Esophagus squamous epithelium (tissue), 5 donors: Measurements from ENCODE around the gene C19orf25. TPM values are rescaled to one million over a fixed set of nuclear protein-coding genes. Genes with fewer than 3 reads are reported as not detected.

Experiments used
- DNase-seq: peaks from one replicate; lab custom pipeline; 2025; lab: John Stamatoyannopoulos, UW
- H3K27ac ChIP-seq, 4 donors: fragments of 200-600 bp; sonication (generic); one replicate each; pipeline ENCODE4 v1.5.1; 2016 to 2019; ENCODE audit warnings: mild to moderate bottlenecking in 1 of 4
- H3K27me3 ChIP-seq, 4 donors: fragments of 200-600 bp; sonication (generic); 1 replicate in 3 of 4; 2 replicates in 1 of 4; pipeline versions ENCODE4 v1.5.1 to v1.6.0; 2017 to 2021; ENCODE audit warnings: antibody characterized with exemption in 1 of 4
- H3K36me3 ChIP-seq, 3 donors: fragments of 200-600 bp; sonication (generic); one replicate each; pipeline ENCODE4 v1.5.1; 2016 to 2019
- H3K4me1 ChIP-seq, 3 donors: fragments of 200-600 bp; sonication (generic); one replicate each; pipeline ENCODE4 v1.5.1; 2017 to 2019
- H3K4me3 ChIP-seq, 4 donors: fragments of 200-600 bp; sonication (generic); 1 replicate in 3 of 4; 2 replicates in 1 of 4; pipeline ENCODE4 v1.5.1; 2016 to 2019; ENCODE audit warnings: mild to moderate bottlenecking in 2 of 4, moderate library complexity in 1 of 4
- H3K9me3 ChIP-seq, 3 donors: fragments of 200-600 bp; sonication (generic); one replicate each; pipeline ENCODE4 v1.5.1; 2016 to 2019
- CTCF ChIP-seq, 6 experiments: fragments of 450-650 bp in 4 of 6; fragments of 200-600 bp in 2 of 6; sonication (generic) in 2 of 6; IDR thresholded peaks; one replicate each; pipeline ENCODE4 v1.5.1; 2016 to 2019; ENCODE audit warnings: antibody characterized with exemption in 6 of 6, mild to moderate bottlenecking in 4 of 6, moderate library complexity in 4 of 6
- POLR2A ChIP-seq, 4 donors: fragments of 450-650 bp; IDR thresholded peaks; one replicate each; pipeline ENCODE4 v1.6.1; 2017; ENCODE audit warnings: antibody characterized with exemption in 4 of 4, mild to moderate bottlenecking in 4 of 4, moderate library complexity in 3 of 4
- WGBS, 2 donors: methylation state at CpG; one replicate each; pipeline ENCODE4 v1.1.5; 2018; 5-methylcytosine and 5-hydroxymethylcytosine counted together
- intact Hi-C: fragments of 100-400 bp; cut with DNase I; formaldehyde crosslinking; loops from one replicate; pipeline ENCODE4 v1.15.0; 2022
- total RNA-seq, 4 donors: library from RNA; depleted of rRNA; stranded (reverse); fragments of >200 nt; gene quantifications; one replicate each; pipeline ENCODE4 v1.1.0, GENCODE V29; 2016
- donor health status: DM: yes; HTN: yes; CAD: no.

The C19orf25 gene
- total RNA-seq, 4 donors from 2014 or later: 17.8 to 24.5 (median 23.0) TPM

- Histone ChIP-seq H3K27ac (no peak overlapping the region), H3K4me3 (no peak overlapping the region), H3K4me1 (peaks cover 31 to 68% (median 34%) of the 10 kb centered on the region in 3 donors), H3K27me3 (peaks cover 5 to 52% (median 25%) of the 10 kb centered on the region in 4 donors), H3K9me3 (no peaks in the 10 kb centered on the region), H3K36me3 (peaks cover 0 to 31% (median 0%) of the 10 kb centered on the region in 3 donors)
- WGBS, 2 donors: 81% methylated on average over 7 of the region's 26 CpGs; no CpG with 5 or more reads in 1 of the 2 donors
- DNase-seq: no peak
- intact Hi-C loops: no loop called here
- TF ChIP-seq POLR2A (IDR thresholded peaks at IDR 0.05): no peak
- no peak for TF ChIP-seq CTCF (IDR thresholded peaks at IDR 0.05)
These were observed 4.2 kb downstream of the C19orf25 start for GRCh38 chr19:1474765-1475351.

GRCh38 chr19:1474011-1474764, 4.8 kb downstream of the C19orf25 start:
- Histone ChIP-seq H3K27ac (no peak overlapping the region), H3K4me1 (peaks cover 37 to 68% (median 38%) of the 10 kb centered on the region in 3 donors), H3K9me3 (no peaks in the 10 kb centered on the region), H3K4me3 (no peak overlapping the region), H3K27me3 (peaks cover 8 to 59% (median 26%) of the 10 kb centered on the region in 4 donors), H3K36me3 (peaks cover 0 to 31% (median 0%) of the 10 kb centered on the region in 3 donors)
- intact Hi-C loops: no loop called here
- 67 to 76% methylated on average over 4 to 18 of the region's 31 CpGs for WGBS, 2 donors
- DNase-seq: no peak
- no peak for TF ChIP-seq POLR2A (IDR thresholded peaks at IDR 0.05)
- no peak for TF ChIP-seq CTCF (IDR thresholded peaks at IDR 0.05)

- Histone ChIP-seq H3K27me3 (peaks cover 9 to 68% (median 32%) of the 10 kb centered on the region in 4 donors), H3K9me3 (no peaks in the 10 kb centered on the region), H3K36me3 (peaks cover 0 to 31% (median 0%) of the 10 kb centered on the region in 3 donors), H3K4me1 (peaks cover 41 to 70% (median 44%) of the 10 kb centered on the region in 3 donors), H3K27ac (no peak overlapping the region), H3K4me3 (no peak overlapping the region)
- intact Hi-C loops: no loop called here
- 57 to 80% methylated on average over 7 to 9 of the region's 20 CpGs for WGBS, 2 donors
- DNase-seq: no peak
- TF ChIP-seq CTCF (IDR thresholded peaks at IDR 0.05): no peak
- TF ChIP-seq POLR2A (IDR thresholded peaks at IDR 0.05): no peak
These were observed 5.7 kb downstream of the C19orf25 start for GRCh38 chr19:1473085-1473851.

GRCh38 chr19:1472231-1473084, 6.6 kb downstream of the C19orf25 start:
- H3K36me3 ChIP-seq: peaks cover 0 to 31% (median 0%) of the 10 kb centered on the region in 3 donors
- peaks cover 41 to 70% (median 45%) of the 10 kb centered on the region in 3 donors for H3K4me1 ChIP-seq
- no peak overlapping the region for H3K27ac ChIP-seq
- no peak overlapping the region for H3K4me3 ChIP-seq
- DNase-seq: no peak
- peaks cover 17 to 76% (median 37%) of the 10 kb centered on the region in 4 donors for H3K27me3 ChIP-seq
- intact Hi-C loops: no loop called here
- 60% methylated on average over 7 of the region's 44 CpGs; no CpG with 5 or more reads in 1 of the 2 donors for WGBS, 2 donors
- TF ChIP-seq POLR2A (IDR thresholded peaks at IDR 0.05) (no peak), CTCF (IDR thresholded peaks at IDR 0.05) (no peak)
- no peaks in the 10 kb centered on the region for H3K9me3 ChIP-seq
